ENCODE data around the gene PARD3B. TPM values are rescaled to one million over a fixed set of nuclear protein-coding genes. Genes with fewer than 3 reads are reported as not detected.

The PARD3B gene
- total and polyA plus RNA-seq, 7 donors: 3.2 to 64.0 (median 42.5) TPM

GRCh38 chr2:204561771-204562170 lies 16.5 kb downstream of the PARD3B start:
- intact Hi-C loops (cut with DNase I): no loop called here
- H3K27me3 ChIP-seq: no peaks in the 10 kb centered on the region
- H3K36me3 ChIP-seq: no peaks in the 10 kb centered on the region
- H3K27ac ChIP-seq: peak overlapping the region in 3 of 4 donors; percentile 39 to 74 (median 54)
- no peaks in the 10 kb centered on the region for H3K9me3 ChIP-seq
- no peak overlapping the region for H3K4me3 ChIP-seq
- WGBS, 2 donors: 82 to 90% methylated on average over 8 of the region's 8 CpGs
- no peak for TF ChIP-seq POLR2AphosphoS5 (IDR thresholded peaks at IDR 0.05)
- TF ChIP-seq POLR2A (IDR thresholded peaks at IDR 0.05): no peak
- TF ChIP-seq CTCF (IDR thresholded peaks at IDR 0.05): no peak
- no peak for TF ChIP-seq EP300 (IDR thresholded peaks at IDR 0.05)
- no peak for DNase-seq
- H3K4me1 ChIP-seq: peaks cover 0 to 16% (median 9%) of the 10 kb centered on the region in 4 donors

GRCh38 chr2:204566439-204566838 lies 21.2 kb downstream of the PARD3B start:
- no peak for DNase-seq
- no peak for TF ChIP-seq CTCF (IDR thresholded peaks at IDR 0.05)
- no peak for TF ChIP-seq POLR2A (IDR thresholded peaks at IDR 0.05)
- TF ChIP-seq POLR2AphosphoS5 (IDR thresholded peaks at IDR 0.05): no peak
- no peak for TF ChIP-seq EP300 (IDR thresholded peaks at IDR 0.05)
- no peaks in the 10 kb centered on the region for H3K36me3 ChIP-seq
- intact Hi-C loops (cut with DNase I): no loop called here
- H3K27me3 ChIP-seq: no peaks in the 10 kb centered on the region
- no peaks in the 10 kb centered on the region for H3K9me3 ChIP-seq
- H3K27ac ChIP-seq: no peak overlapping the region
- peaks cover 0 to 39% (median 24%) of the 10 kb centered on the region in 4 donors for H3K4me1 ChIP-seq
- 66 to 67% methylated on average over 2 of the region's 2 CpGs for WGBS, 2 donors
- no peak overlapping the region for H3K4me3 ChIP-seq

GRCh38 chr2:204570421-204570820 lies 25.1 kb downstream of the PARD3B start:
- Histone ChIP-seq H3K4me1 (peaks cover 0 to 50% (median 38%) of the 10 kb centered on the region in 4 donors), H3K36me3 (no peaks in the 10 kb centered on the region), H3K27ac (no peak overlapping the region), H3K4me3 (no peak overlapping the region), H3K9me3 (no peaks in the 10 kb centered on the region), H3K27me3 (no peaks in the 10 kb centered on the region)
- 23 to 74% methylated on average over 1 of the region's 1 CpG for WGBS, 2 donors
- DNase-seq: no peak
- TF ChIP-seq POLR2A (IDR thresholded peaks at IDR 0.05) (no peak), CTCF (IDR thresholded peaks at IDR 0.05) (no peak), POLR2AphosphoS5 (IDR thresholded peaks at IDR 0.05) (no peak), EP300 (IDR thresholded peaks at IDR 0.05) (no peak)
- intact Hi-C loops (cut with DNase I): no loop called here

GRCh38 chr2:204571041-204571440 lies 25.8 kb downstream of the PARD3B start:
- 68 to 77% methylated on average over 2 of the region's 2 CpGs for WGBS, 2 donors
- H3K36me3 ChIP-seq: no peaks in the 10 kb centered on the region
- intact Hi-C loops (cut with DNase I): no loop called here
- no peak for TF ChIP-seq POLR2AphosphoS5 (IDR thresholded peaks at IDR 0.05)
- no peak for TF ChIP-seq CTCF (IDR thresholded peaks at IDR 0.05)
- TF ChIP-seq EP300 (IDR thresholded peaks at IDR 0.05): no peak
- no peak for TF ChIP-seq POLR2A (IDR thresholded peaks at IDR 0.05)
- no peak overlapping the region for H3K27ac ChIP-seq
- H3K4me3 ChIP-seq: no peak overlapping the region
- H3K27me3 ChIP-seq: no peaks in the 10 kb centered on the region
- H3K9me3 ChIP-seq: no peaks in the 10 kb centered on the region
- no peak for DNase-seq
- H3K4me1 ChIP-seq: peaks cover 0 to 50% (median 38%) of the 10 kb centered on the region in 4 donors

- peaks cover 0 to 50% (median 38%) of the 10 kb centered on the region in 4 donors for H3K4me1 ChIP-seq
- no peak overlapping the region for H3K27ac ChIP-seq
- 92 to 93% methylated on average over 2 of the region's 2 CpGs for WGBS, 2 donors
- no peak overlapping the region for H3K4me3 ChIP-seq
- H3K27me3 ChIP-seq: no peaks in the 10 kb centered on the region
- intact Hi-C loops (cut with DNase I): no loop called here
- no peaks in the 10 kb centered on the region for H3K36me3 ChIP-seq
- DNase-seq: no peak
- no peak for TF ChIP-seq POLR2A (IDR thresholded peaks at IDR 0.05)
- TF ChIP-seq CTCF (IDR thresholded peaks at IDR 0.05): no peak
- no peak for TF ChIP-seq POLR2AphosphoS5 (IDR thresholded peaks at IDR 0.05)
- TF ChIP-seq EP300 (IDR thresholded peaks at IDR 0.05): no peak
- no peaks in the 10 kb centered on the region for H3K9me3 ChIP-seq
Measured at GRCh38 chr2:204571911-204572310, 26.6 kb downstream of the PARD3B start.

Measured in sigmoid colon (tissue), 7 donors.